Parathyroid adenoma (tissue), 2 donors: ENCODE results near the gene LGALS7B.
"Not testable (repeated sequence)": the region's sequence is repeated elsewhere in the genome, so short reads cannot be mapped to it uniquely, and the experiment has no call there.

Experiments used
- H2AFZ ChIP-seq: fragments of 300-600 bp; sonication (generic); one replicate; pipeline ENCODE4 v1.7.0; 2017; ENCODE audit warnings: antibody characterized with exemption, mild to moderate bottlenecking
- H3K27ac ChIP-seq: fragments of 300-600 bp; sonication (generic); one replicate; pipeline ENCODE4 v1.7.0; 2017
- H3K27me3 ChIP-seq: fragments of 300-600 bp; sonication (generic); one replicate; pipeline ENCODE4 v1.7.0; 2017; ENCODE audit warnings: low read length; ENCODE audit not compliant: control insufficient read depth, insufficient read depth
- H3K36me3 ChIP-seq: fragments of 300-600 bp; sonication (generic); one replicate; pipeline ENCODE4 v1.7.0; 2017; ENCODE audit warnings: low read length; ENCODE audit not compliant: control insufficient read depth, insufficient read depth
- H3K4me1 ChIP-seq: fragments of 300-600 bp; sonication (generic); one replicate; pipeline ENCODE4 v1.7.0; 2017; ENCODE audit warnings: control low read depth
- H3K4me2 ChIP-seq: fragments of 300-600 bp; sonication (generic); one replicate; pipeline ENCODE4 v1.7.0; 2017; ENCODE audit warnings: low read length
- H3K4me3 ChIP-seq: fragments of 300-600 bp; sonication (generic); one replicate; pipeline ENCODE4 v1.7.0; 2017; ENCODE audit warnings: low read depth, low read length
- H3K79me2 ChIP-seq: fragments of 300-600 bp; sonication (generic); one replicate; pipeline ENCODE4 v1.7.0; 2017; ENCODE audit warnings: control low read depth
- H3K9ac ChIP-seq: fragments of 300-600 bp; sonication (generic); one replicate; pipeline ENCODE4 v1.7.0; 2017; ENCODE audit warnings: mild to moderate bottlenecking
- H3K9me3 ChIP-seq: fragments of 300-600 bp; sonication (generic); one replicate; pipeline ENCODE4 v1.7.0; 2017; ENCODE audit warnings: low read length; ENCODE audit not compliant: control insufficient read depth
- CTCF ChIP-seq: fragments of 300-600 bp; sonication (generic); IDR thresholded peaks from one replicate; pipeline ENCODE4 v1.7.0; 2017; ENCODE audit warnings: antibody characterized with exemption, mild to moderate bottlenecking
- donor health status: primary hyperparathyroidism.

LGALS7B gene

GRCh38 chr19:38815059-38816001 lies 26.3 kb downstream of the LGALS7B start:
- H3K4me3 ChIP-seq: no peak overlapping the region
- H3K27ac ChIP-seq: no peak overlapping the region
- no peak for TF ChIP-seq CTCF
- H3K36me3 ChIP-seq: no peaks in the 10 kb centered on the region
- no peaks in the 10 kb centered on the region for H3K79me2 ChIP-seq
- no peaks in the 10 kb centered on the region for H3K9me3 ChIP-seq
- no peaks in the 10 kb centered on the region for H3K27me3 ChIP-seq
- no peak overlapping the region for H2AFZ ChIP-seq
- no peaks in the 10 kb centered on the region for H3K4me1 ChIP-seq
- no peak overlapping the region for H3K9ac ChIP-seq
- no peak overlapping the region for H3K4me2 ChIP-seq

- no peak overlapping the region for H3K4me3 ChIP-seq
- no peak overlapping the region for H3K9ac ChIP-seq
- no peak for TF ChIP-seq CTCF
- H3K36me3 ChIP-seq: no peaks in the 10 kb centered on the region
- H3K27ac ChIP-seq: no peak overlapping the region
- H3K4me1 ChIP-seq: no peaks in the 10 kb centered on the region
- H3K9me3 ChIP-seq: no peaks in the 10 kb centered on the region
- no peaks in the 10 kb centered on the region for H3K27me3 ChIP-seq
- no peaks in the 10 kb centered on the region for H3K79me2 ChIP-seq
- no peak overlapping the region for H3K4me2 ChIP-seq
- no peak overlapping the region for H2AFZ ChIP-seq
These were observed 27.2 kb downstream of the LGALS7B start for GRCh38 chr19:38816131-38816750.

GRCh38 chr19:38817081-38817480 lies 28.1 kb downstream of the LGALS7B start:
- H3K36me3 ChIP-seq: no peaks in the 10 kb centered on the region
- no peak overlapping the region for H3K9ac ChIP-seq
- no peak for TF ChIP-seq CTCF
- no peaks in the 10 kb centered on the region for H3K4me1 ChIP-seq
- no peaks in the 10 kb centered on the region for H3K9me3 ChIP-seq
- no peak overlapping the region for H3K27ac ChIP-seq
- H3K27me3 ChIP-seq: no peaks in the 10 kb centered on the region
- no peak overlapping the region for H3K4me2 ChIP-seq
- H3K79me2 ChIP-seq: no peaks in the 10 kb centered on the region
- no peak overlapping the region for H2AFZ ChIP-seq
- no peak overlapping the region for H3K4me3 ChIP-seq

- no peaks in the 10 kb centered on the region for H3K27me3 ChIP-seq
- H3K27ac ChIP-seq: no peak overlapping the region
- H3K79me2 ChIP-seq: peaks cover 4% of the 10 kb centered on the region
- no peak overlapping the region for H3K9ac ChIP-seq
- no peaks in the 10 kb centered on the region for H3K36me3 ChIP-seq
- no peaks in the 10 kb centered on the region for H3K9me3 ChIP-seq
- H3K4me2 ChIP-seq: no peak overlapping the region
- no peak for TF ChIP-seq CTCF
- H2AFZ ChIP-seq: no peak overlapping the region
- no peak overlapping the region for H3K4me3 ChIP-seq
- H3K4me1 ChIP-seq: no peaks in the 10 kb centered on the region
These were observed 30.4 kb downstream of the LGALS7B start for GRCh38 chr19:38819231-38819920.

- H3K27me3 ChIP-seq, H3K9ac ChIP-seq, H3K27ac ChIP-seq, H3K9me3 ChIP-seq, H3K4me2 ChIP-seq, H3K36me3 ChIP-seq, H2AFZ ChIP-seq, H3K4me1 ChIP-seq, H3K4me3 ChIP-seq: not testable (repeated sequence)
- peaks cover 12% of the 10 kb centered on the region for H3K79me2 ChIP-seq
These were observed 32.3 kb downstream of the LGALS7B start for GRCh38 chr19:38821230-38821825.

- not testable (repeated sequence) for H2AFZ ChIP-seq, H3K9ac ChIP-seq, H3K27ac ChIP-seq, H3K4me3 ChIP-seq, H3K27me3 ChIP-seq, H3K9me3 ChIP-seq, H3K4me2 ChIP-seq, H3K4me1 ChIP-seq, H3K36me3 ChIP-seq
- H3K79me2 ChIP-seq: peaks cover 16% of the 10 kb centered on the region
These were observed 36.9 kb downstream of the LGALS7B start for GRCh38 chr19:38825936-38826335.
